GM12874 (cell line): Measurements from ENCODE around the gene RARA.

Source experiments
- TF ChIP-seq, protein P1 (sequence below): IDR thresholded peaks from 2 replicates; pipeline ENCODE4 v1.5.1; 2011; ENCODE audit warnings: low read depth, mild to moderate bottlenecking, control low read depth, low read length, moderate library complexity; ENCODE audit not compliant: insufficient read depth

The RARA gene

GRCh38 chr17:40309031-40309948 is at the start of gene RARA:
RARA (plus strand) TSS chr17:40309180; CDS start chr17:40331219, 22,039 bp downstream.
- TF ChIP-seq, protein P1, sequence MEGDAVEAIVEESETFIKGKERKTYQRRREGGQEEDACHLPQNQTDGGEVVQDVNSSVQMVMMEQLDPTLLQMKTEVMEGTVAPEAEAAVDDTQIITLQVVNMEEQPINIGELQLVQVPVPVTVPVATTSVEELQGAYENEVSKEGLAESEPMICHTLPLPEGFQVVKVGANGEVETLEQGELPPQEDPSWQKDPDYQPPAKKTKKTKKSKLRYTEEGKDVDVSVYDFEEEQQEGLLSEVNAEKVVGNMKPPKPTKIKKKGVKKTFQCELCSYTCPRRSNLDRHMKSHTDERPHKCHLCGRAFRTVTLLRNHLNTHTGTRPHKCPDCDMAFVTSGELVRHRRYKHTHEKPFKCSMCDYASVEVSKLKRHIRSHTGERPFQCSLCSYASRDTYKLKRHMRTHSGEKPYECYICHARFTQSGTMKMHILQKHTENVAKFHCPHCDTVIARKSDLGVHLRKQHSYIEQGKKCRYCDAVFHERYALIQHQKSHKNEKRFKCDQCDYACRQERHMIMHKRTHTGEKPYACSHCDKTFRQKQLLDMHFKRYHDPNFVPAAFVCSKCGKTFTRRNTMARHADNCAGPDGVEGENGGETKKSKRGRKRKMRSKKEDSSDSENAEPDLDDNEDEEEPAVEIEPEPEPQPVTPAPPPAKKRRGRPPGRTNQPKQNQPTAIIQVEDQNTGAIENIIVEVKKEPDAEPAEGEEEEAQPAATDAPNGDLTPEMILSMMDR = no peak

GRCh38 chr17:40259505-40259904 is 49.5 kb upstream of the RARA start:
- TF ChIP-seq, protein P1 = no peak

GRCh38 chr17:40260528-40260927 is 48.5 kb upstream of the RARA start:
- TF ChIP-seq, protein P1 = no peak

DNA sequence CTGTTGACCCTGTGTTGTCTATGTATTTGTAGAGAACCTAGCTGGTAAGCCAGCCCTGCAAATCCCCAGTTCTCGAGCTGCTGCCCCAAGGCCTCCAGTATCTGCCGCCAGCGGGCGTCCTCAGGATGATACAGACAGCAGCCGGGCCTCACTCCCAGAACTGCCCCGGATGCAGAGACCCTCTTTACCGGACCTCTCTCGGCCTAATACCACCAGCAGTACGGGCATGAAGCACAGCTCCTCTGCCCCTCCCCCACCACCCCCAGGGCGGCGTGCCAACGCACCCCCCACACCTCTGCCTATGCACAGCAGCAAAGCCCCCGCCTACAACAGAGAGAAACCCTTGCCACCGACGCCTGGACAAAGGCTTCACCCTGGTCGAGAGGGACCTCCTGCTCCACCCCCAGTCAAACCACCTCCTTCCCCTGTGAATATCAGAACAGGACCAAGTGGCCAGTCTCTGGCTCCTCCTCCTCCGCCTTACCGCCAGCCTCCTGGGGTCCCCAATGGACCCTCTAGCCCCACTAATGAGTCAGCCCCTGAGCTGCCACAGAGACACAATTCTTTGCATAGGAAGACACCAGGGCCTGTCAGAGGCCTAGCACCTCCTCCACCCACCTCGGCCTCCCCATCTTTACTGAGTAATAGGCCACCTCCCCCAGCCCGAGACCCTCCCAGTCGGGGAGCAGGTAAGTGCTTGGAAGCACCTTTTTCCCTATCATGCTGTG is 44.4 kb upstream of the RARA start:
- TF ChIP-seq, protein P1 = no peak

DNA sequence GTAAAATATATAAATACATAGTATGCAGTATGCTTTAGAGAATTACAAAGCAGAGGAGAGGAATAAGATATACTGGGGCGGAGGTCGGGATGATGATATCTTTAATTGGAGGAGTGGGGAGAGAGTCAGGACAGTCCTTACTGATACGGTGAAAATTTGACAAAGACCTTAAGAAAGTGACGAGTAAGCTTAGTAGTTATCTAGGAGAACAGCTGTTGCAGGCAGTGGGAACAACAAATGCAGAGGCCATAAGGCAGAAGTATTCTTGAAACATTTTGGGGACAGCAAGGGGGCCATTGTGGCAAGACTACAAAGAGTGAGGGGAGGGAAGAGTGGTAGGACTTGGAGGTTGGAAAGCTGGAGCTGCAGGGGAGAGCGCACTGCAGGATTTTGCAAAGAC is 43.6 kb upstream of the RARA start:
- TF ChIP-seq, protein P1 = no peak

DNA sequence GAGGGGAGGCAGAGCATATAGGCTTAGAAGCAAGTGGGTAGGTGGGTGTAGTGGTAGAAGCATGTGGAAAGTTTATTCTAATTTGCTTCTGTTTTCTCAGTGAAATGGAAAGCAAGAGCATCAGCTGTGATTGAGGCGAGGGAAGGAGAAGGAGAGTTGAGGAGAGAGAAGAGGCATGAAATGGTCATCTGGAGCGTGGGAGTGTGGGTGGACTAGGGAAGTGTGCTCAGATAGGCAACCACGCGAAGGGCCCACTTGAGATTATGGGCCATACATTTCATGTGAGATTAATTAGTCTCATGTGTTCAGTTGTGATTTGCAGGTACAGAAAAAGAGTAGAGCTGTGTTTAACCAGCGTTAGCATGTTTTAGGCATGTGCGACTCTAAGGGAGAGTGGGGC is 42.1 kb upstream of the RARA start:
- TF ChIP-seq, protein P1 = no peak

DNA sequence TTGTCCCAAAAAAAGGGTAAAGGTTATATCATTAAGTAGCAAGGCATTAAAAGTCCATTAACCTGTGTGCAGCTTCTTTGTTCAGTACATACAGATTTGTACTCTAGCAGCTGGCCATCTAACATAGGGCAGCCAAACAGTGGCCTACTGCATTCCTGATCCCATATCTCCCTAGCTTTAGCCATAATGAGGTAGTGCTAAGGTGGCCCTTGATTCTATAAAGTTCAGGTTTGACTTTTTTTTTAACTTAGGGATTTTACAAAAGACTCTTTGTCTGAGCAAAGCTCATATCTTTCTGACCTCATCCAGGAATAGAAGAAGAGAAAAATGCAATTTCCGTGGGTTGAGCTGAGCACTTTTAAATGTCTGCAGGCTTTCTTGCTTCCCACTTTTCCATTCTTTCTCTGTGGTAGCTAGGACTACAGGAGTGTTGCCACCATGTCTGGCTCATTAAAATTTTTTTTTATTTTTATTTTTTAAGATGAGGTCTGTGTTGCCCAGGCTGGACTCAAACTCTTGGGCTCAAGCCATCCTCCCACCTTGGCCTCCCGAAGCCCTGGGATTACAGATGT is 40.8 kb upstream of the RARA start:
- TF ChIP-seq, protein P1 = no peak
